CD4-positive, alpha-beta T cell treated with Interleukin-15 for 1 hour (primary cell): ENCODE measurements around the gene GALNT16.
"Not testable (repeated sequence)": the region's sequence is repeated elsewhere in the genome, so short reads cannot be mapped to it uniquely, and the experiment has no call there.

Source experiments
- DNase-seq: peaks from one replicate; pipeline ENCODE4 v3.0.0-alpha.2; 2020

The GALNT16 gene

DNA sequence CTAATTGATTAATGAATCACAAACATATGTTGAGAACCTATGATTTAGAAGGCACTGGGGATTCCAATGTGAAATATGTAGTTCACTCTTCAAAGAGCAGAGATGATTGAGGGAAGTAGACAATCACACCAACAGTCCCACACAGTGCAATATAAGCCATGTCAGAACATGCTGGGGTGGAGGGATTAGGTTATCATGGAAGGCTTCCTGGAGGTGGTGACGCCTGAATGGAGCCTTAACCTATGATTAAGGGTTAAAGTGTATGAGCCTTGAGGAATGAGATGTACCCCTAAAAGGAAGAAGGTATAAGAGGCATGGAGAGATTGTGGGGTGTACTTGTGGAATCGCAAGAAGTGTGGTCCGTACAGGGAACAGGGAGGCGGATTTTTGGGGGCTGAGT, 106.8 kb downstream of the GALNT16 start:
- no peak for DNase-seq

DNA sequence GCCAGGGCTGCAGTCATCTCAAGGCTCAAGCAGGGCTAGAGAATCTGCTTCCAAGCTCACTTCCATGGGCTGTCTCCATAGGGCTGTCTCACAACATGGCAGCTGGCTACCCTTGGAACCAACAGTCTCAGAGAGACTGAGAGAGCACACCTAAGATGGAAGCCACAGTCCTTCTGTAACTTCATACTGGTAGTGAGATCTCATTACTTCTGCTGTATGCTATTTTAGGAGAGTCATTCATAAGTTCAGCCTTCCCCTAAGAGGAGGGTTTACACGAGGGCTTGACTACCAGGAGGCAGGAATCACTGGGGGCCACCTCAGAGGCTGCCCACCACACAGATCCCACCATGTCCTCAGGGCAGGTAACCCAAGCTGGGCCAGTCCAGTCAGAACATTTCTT, 108.4 kb downstream of the GALNT16 start:
- DNase-seq = no peak

- DNase-seq = no peak
These were observed 110.1 kb downstream of the GALNT16 start for GRCh38 chr14:69370061-69370460.

DNA sequence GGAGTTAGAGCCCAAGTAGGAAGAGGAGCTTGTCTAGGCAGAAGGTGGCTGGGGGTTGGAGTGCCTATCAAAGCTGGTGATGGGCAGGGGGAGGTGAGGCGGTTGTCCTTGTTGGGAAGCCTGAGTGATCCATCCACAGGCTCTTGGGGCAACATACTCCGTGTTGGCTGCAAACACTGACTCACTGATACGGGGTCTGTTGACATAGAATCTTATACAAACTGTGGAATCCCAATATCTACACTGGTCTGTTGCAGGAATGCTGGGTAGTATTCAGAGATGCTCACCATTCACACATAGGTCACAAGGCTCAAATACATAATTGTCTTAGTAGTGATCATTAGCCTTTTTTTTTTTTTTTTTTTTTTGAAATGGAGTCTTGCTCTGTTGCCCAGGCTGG, 112.2 kb downstream of the GALNT16 start:
- DNase-seq = no peak

DNA sequence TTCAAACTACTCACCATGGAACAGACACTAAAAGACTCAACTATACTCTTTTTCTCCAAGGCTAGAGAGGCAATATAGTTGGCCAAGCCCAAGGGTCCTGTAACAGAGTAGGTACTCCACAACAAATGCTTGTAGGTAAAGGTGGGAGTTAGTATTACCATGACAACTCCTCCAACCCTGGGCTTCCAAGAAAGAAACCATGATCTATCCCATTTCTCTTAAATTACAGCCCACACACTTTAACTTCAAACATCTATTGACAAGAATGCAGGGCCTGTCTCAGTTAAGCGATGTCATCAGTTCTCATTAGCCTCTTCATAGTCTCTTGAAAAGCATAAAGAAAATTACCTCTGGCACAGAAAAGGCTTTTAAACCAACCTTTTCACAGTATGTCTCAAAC, 113.1 kb downstream of the GALNT16 start:
- DNase-seq = no peak

- no peak for DNase-seq
These were observed 114.3 kb downstream of the GALNT16 start for GRCh38 chr14:69374235-69374634.

DNA sequence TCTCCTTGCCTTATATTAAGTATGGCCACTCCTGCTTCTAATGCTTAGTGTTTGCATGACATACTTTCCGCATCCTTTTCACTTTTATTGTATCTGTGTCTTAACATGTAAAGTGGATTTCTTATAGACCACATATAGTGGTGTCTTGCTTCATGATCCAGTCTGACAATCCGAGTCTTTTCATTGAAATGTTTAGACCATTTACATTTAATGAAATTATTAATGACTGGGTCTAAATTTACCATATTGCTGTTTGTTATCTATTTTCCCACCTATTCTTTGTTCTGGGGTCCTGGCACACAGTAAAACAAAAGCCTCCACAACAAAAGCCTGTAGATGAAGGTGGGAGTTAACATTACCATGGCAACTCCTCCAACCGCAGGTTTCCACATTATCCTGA, 115.2 kb downstream of the GALNT16 start:
- DNase-seq = no peak

DNA sequence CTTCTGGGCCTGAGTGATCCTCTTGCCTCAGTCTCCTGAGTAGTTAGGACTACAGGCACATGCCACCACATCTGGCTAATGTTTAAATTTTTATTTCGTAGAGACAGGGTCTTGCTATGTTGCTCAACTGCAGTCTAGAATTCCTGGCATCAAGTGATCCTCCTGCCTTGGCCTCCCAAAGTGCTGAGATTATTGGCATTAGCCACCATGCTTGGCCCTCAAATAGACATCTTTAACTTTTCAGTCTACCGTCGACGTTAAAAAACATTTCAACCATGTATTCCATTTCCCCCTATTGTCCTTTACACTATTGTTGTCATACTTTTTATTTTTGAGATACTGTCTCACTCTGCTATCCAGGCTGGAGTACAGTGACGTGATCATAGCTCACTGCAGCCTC, 115.8 kb downstream of the GALNT16 start:
- DNase-seq = no peak

DNA sequence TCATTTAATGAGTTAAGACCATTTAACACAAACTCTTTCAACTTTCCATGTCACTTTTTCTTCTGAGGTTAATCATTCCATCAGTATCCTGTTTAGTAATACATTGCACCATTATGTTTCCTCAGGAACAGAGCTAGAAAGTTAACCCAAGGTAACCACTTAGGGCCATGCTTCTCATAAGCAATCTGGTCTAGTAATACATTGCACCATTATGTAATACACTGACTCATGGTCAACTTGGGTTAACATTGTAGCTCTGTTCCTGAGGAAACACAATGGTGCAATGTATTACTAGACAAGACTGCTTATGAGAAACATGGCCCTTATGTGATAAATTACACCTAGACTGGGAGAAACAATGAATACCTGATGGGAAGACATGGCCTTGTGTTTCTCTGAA, 116.5 kb downstream of the GALNT16 start:
- no peak for DNase-seq

DNA sequence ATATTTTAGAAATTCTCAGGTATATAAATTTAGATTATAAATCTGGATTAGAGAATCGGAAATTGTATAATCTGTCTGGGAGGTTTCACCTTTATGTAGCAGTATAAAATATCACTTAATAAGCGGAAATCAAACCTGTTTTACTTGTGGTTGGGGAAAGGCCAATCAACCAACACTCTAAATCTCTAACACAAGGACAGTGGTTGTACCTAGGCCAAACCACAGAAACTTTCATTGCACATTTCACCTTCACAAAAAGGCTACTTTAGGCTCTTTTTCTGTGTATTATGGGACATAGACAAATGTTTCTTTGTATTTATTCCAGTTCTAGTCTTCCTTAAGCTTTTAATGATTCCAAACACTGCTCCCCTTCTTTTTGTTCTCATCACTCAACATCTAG, 118.3 kb downstream of the GALNT16 start:
- no peak for DNase-seq

DNA sequence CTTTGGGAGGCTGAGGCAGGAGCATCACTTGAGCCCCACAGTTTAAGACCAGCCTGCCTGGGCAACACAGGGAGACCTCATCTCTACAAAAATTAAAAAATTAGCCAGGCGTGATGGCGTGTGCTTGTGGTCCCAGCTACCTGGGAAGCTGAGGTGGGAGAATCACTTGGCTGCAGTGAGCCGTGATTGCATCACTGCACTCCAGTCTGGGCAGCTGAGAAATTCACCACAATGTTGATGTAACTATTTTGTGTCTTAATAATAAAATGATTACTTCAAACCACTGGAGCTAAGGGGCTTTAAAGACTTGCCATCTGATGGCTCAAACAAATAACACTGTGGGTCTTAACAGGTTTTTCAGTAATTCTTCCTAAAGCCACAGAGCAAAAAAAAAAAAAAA, 127.4 kb downstream of the GALNT16 start:
- no peak for DNase-seq

- DNase-seq = not testable (repeated sequence)
These were observed 131.4 kb downstream of the GALNT16 start for GRCh38 chr14:69391400-69391799.

DNA sequence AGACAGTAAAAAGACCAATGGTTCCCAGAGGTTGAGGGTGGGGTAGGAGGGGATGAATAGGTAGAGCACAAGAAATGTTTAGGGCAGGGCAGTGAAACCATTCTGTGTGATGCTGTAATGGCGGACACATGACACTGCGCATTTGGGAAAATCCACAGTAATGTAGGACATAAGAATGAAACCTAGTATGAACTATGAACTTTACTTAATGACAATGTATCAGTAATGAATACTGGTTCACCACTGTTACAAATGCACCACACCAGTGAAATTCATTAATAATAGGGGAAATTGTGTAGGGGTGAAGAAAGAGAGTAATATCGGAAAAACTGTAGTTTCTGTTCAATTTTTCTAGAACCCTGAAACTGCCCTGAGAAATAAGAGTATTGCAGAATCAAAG, 132.5 kb downstream of the GALNT16 start:
- no peak for DNase-seq

DNA sequence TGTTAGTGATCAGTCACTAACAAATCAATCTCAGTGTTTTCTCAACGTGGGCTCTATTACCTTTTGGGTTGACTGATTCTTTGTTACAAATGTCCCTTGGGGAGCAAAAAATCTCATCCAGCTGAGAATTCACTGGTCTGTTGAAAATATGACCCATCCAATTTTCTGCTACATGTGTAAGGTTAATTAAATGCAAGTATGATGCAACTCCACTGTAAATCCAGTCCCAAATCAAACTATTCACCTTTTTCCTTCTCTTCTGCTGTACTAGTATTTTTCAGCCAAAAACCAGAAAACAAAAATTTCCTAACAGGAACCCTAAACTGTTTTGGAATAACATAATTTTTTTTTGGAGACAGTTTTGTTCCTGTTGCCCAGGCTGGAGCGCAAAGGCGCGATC, 136.0 kb downstream of the GALNT16 start:
- no peak for DNase-seq

GRCh38 chr14:69398053-69398817, 138.3 kb downstream of the GALNT16 start, which contains the start of the genes ERH and SLC39A9:
Gene ERH (minus strand): TSS chr14:69398299. CDS start chr14:69398233, 66 bp downstream.
Gene SLC39A9 (plus strand): TSS chr14:69398692. CDS start chr14:69399370, 678 bp downstream.
- peak; percentile 95 for DNase-seq

DNA sequence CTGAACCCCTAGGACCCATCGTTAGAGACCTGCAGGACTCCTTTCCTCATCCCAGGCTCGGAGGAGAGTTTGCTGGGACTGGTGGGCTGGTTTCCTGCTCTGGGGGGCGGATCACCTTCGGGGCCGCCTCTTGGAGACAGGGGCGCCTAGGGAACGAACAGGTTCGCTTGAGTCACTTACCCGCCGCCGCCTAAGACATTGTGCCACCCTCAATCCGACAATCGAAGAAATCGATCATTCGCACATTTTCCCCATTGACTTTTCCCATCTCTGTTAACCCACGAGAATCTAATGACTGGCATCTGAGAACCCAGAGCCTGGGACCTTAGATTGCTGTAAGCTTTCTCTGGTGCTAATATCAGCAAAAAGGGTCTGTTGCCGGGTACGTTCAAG, 138.9 kb downstream of the GALNT16 start:
- no peak for DNase-seq

- DNase-seq = no peak
These were observed 139.8 kb downstream of the GALNT16 start for GRCh38 chr14:69399750-69400149.

DNA sequence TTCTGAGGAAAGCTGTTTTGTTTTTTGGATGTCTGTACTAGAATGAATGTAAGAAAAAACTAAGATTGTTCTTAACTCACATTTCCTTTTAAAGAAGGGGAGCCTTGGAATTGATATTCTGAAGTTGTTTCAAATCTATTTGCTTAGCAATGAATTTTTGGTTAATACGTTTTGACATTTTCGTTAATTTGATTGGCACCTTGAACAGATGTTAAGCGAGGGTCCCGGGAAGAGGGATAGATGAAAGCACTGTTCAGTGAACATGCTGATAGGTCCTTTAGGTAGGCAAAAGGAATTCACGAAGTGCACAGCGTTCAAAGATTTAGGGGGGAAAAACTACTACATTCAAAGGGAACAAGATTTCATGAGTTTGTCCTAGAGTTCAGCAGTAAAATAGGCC, 140.2 kb downstream of the GALNT16 start:
- no peak for DNase-seq

DNA sequence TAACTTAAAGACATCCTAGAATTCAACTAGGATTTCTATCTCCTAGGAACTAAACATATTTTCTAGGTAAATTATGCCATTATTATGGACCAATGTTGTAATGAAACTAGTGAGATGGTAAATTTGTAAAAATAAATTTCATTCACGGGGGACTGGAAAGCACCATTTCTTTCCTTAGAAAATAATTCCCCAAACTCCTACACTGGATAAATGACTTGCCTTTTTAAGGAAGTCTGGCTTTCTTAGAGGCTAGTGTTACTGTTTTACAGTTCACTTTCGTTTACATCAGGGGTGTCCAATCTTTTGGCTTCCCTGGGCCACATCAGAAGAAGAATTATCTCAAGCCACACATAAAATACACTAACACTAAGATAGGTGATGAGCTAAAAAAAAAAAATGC, 141.9 kb downstream of the GALNT16 start:
- no peak for DNase-seq

- no peak for DNase-seq
These were observed 144.5 kb downstream of the GALNT16 start for GRCh38 chr14:69404478-69404877.

- DNase-seq = no peak
These were observed 144.9 kb downstream of the GALNT16 start for GRCh38 chr14:69404883-69405282.

- DNase-seq = no peak
These were observed 145.8 kb downstream of the GALNT16 start for GRCh38 chr14:69405762-69406161.
